ENCODE results near the gene SLC12A2. TPM values are rescaled to one million over a fixed set of nuclear protein-coding genes. Genes with fewer than 3 reads are reported as not detected.
A peak's percentile ranks its signal among the peaks of the same experiment; 100 is the strongest.

SLC12A2 gene
- total and polyA plus RNA-seq, 2 donors (not counting 1 experiment from before 2014, with no cell fraction given): 13.7 to 18.6 TPM

DNA sequence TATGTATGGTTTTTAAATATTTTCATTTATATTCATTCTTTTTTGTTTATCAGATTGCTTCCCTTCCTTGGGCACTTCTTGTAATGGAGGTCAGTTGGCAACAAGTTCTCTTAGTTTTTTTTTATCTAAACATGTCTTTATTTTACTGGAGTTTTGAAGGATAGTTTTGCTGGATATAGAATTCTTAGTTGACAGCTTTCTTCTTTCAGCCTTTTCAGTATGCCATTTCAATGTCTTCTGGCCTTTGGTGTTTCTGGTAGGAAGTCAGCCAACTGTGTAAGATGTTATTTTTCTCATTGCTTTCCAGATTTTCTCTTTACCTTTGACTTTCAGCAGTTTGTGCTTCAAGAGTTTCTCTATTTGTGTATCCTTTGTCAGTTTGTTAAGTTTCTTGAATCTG lies 14.2 kb downstream of the SLC12A2 start:
- Histone ChIP-seq H4K20me1 (ENCODE audit: control insufficient read depth, extremely low read depth, insufficient read depth, low read length) (no peaks in the 10 kb centered on the region), H3K4me3 (replicated peaks in 1 of 4; ENCODE audit: control extremely low read depth in 1 of 4, insufficient read depth in 1 of 4, low read depth in 3 of 4, low read length in 4 of 4) (no peak overlapping the region), H3K9me3 (ENCODE audit: control insufficient read depth, insufficient read depth, low read depth, low read length) (no peaks in the 10 kb centered on the region), H3K9ac (ENCODE audit: insufficient read depth, low read length) (no peak overlapping the region), H3K27me3 (ENCODE audit: control insufficient read depth, insufficient read depth, low read length) (no peaks in the 10 kb centered on the region), H3K4me1 (ENCODE audit: control insufficient read depth, extremely low read depth, insufficient read depth, low read length) (no peaks in the 10 kb centered on the region), H3K27ac (ENCODE audit: insufficient read depth, low read length) (no peak overlapping the region), H3K36me3 (ENCODE audit: control insufficient read depth, insufficient read depth, low read length) (no peaks in the 10 kb centered on the region), H3K4me2 (ENCODE audit: extremely low read depth, insufficient read depth, low read length) (no peak overlapping the region), H2AFZ (ENCODE audit: low read length) (no peak overlapping the region), H3K79me2 (ENCODE audit: control insufficient read depth, insufficient read depth, low read length) (no peaks in the 10 kb centered on the region)
- TF ChIP-seq, protein P1, sequence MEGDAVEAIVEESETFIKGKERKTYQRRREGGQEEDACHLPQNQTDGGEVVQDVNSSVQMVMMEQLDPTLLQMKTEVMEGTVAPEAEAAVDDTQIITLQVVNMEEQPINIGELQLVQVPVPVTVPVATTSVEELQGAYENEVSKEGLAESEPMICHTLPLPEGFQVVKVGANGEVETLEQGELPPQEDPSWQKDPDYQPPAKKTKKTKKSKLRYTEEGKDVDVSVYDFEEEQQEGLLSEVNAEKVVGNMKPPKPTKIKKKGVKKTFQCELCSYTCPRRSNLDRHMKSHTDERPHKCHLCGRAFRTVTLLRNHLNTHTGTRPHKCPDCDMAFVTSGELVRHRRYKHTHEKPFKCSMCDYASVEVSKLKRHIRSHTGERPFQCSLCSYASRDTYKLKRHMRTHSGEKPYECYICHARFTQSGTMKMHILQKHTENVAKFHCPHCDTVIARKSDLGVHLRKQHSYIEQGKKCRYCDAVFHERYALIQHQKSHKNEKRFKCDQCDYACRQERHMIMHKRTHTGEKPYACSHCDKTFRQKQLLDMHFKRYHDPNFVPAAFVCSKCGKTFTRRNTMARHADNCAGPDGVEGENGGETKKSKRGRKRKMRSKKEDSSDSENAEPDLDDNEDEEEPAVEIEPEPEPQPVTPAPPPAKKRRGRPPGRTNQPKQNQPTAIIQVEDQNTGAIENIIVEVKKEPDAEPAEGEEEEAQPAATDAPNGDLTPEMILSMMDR (conservative IDR thresholded peaks at IDR 0.05 in 1 of 2, IDR thresholded peaks at IDR 0.05 in 1 of 2; ENCODE audit: low read depth in 1 of 2, low read length in 2 of 2): no peak
- no peak for TF ChIP-seq EZH2 (IDR thresholded peaks at IDR 0.05; ENCODE audit: low read length, missing control alignments)
- no peak for DNase-seq (ENCODE audit: low read depth in 2 of 2)

DNA sequence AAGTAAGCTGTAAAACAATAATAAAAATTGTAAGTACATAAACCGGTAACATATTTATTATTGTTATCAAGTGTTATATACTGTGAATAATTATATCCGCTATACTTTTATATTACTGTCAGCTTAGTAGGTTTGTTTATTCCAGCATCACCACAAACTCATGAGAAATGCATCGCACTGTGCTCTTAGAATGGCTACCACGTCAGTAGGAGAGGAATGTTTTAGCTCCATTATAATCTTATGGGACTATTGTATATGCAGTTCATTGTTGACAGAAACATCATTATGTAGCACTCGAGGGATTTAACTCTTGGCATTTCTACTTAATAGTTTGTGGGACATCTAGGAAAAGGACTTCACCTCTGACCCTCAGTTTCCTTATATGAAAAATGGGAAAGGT lies 16.4 kb downstream of the SLC12A2 start:
- Histone ChIP-seq H3K4me3 (replicated peaks in 1 of 4; ENCODE audit: control extremely low read depth in 1 of 4, insufficient read depth in 1 of 4, low read depth in 3 of 4, low read length in 4 of 4) (no peak overlapping the region), H2AFZ (ENCODE audit: low read length) (no peak overlapping the region), H3K36me3 (ENCODE audit: control insufficient read depth, insufficient read depth, low read length) (no peaks in the 10 kb centered on the region), H4K20me1 (ENCODE audit: control insufficient read depth, extremely low read depth, insufficient read depth, low read length) (no peaks in the 10 kb centered on the region), H3K27me3 (ENCODE audit: control insufficient read depth, insufficient read depth, low read length) (no peaks in the 10 kb centered on the region), H3K9ac (ENCODE audit: insufficient read depth, low read length) (no peak overlapping the region), H3K9me3 (ENCODE audit: control insufficient read depth, insufficient read depth, low read depth, low read length) (no peaks in the 10 kb centered on the region), H3K4me2 (ENCODE audit: extremely low read depth, insufficient read depth, low read length) (no peak overlapping the region), H3K27ac (ENCODE audit: insufficient read depth, low read length) (no peak overlapping the region), H3K4me1 (ENCODE audit: control insufficient read depth, extremely low read depth, insufficient read depth, low read length) (no peaks in the 10 kb centered on the region), H3K79me2 (ENCODE audit: control insufficient read depth, insufficient read depth, low read length) (no peaks in the 10 kb centered on the region)
- peak in 1 of 2 donors; percentile 48 for DNase-seq (ENCODE audit: low read depth in 2 of 2)
- no peak for TF ChIP-seq EZH2 (IDR thresholded peaks at IDR 0.05; ENCODE audit: low read length, missing control alignments)
- TF ChIP-seq, protein P1 (conservative IDR thresholded peaks at IDR 0.05 in 1 of 2, IDR thresholded peaks at IDR 0.05 in 1 of 2; ENCODE audit: low read depth in 1 of 2, low read length in 2 of 2): no peak

DNA sequence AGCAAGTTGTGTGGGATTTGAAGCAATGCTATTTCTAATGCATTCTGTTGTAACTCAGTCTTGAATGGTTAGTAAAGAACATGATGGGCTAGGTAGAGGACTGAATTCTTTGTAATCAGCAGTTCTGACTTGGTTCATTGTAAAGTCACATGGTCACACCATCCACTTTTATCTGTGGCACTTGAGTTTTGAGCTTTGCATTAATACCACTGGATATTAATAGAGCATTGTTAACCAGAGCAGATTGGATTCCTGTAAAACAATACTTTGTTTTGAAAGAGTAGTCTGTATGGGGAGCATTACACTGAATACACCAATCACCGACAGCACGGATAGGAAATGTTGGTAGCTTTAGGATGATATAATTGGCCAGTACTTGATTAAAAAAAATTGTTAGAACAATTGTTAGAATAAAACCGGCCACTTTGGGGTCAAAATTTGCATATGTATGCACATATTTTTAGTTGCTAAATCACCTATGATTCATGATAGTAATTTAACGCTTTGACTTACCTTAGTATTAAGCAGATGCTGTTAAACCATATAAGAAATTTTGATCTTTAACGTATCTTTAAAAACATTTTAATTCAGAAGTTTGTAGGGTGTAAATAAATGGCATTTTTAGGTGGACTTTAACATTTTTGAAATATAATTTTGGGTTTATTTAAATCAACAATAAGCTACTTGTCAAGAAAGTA lies 17.4 kb downstream of the SLC12A2 start:
- no peaks in the 10 kb centered on the region for H3K9me3 ChIP-seq (ENCODE audit: control insufficient read depth, insufficient read depth, low read depth, low read length)
- H3K36me3 ChIP-seq (ENCODE audit: control insufficient read depth, insufficient read depth, low read length): no peaks in the 10 kb centered on the region
- H2AFZ ChIP-seq (ENCODE audit: low read length): no peak overlapping the region
- DNase-seq (ENCODE audit: low read depth in 2 of 2): no peak
- H3K4me1 ChIP-seq (ENCODE audit: control insufficient read depth, extremely low read depth, insufficient read depth, low read length): no peaks in the 10 kb centered on the region
- H3K9ac ChIP-seq (ENCODE audit: insufficient read depth, low read length): no peak overlapping the region
- H3K4me3 ChIP-seq (replicated peaks in 1 of 4; ENCODE audit: control extremely low read depth in 1 of 4, insufficient read depth in 1 of 4, low read depth in 3 of 4, low read length in 4 of 4): no peak overlapping the region
- no peaks in the 10 kb centered on the region for H4K20me1 ChIP-seq (ENCODE audit: control insufficient read depth, extremely low read depth, insufficient read depth, low read length)
- no peak overlapping the region for H3K4me2 ChIP-seq (ENCODE audit: extremely low read depth, insufficient read depth, low read length)
- no peak overlapping the region for H3K27ac ChIP-seq (ENCODE audit: insufficient read depth, low read length)
- TF ChIP-seq EZH2 (IDR thresholded peaks at IDR 0.05; ENCODE audit: low read length, missing control alignments): no peak
- TF ChIP-seq, protein P1 (conservative IDR thresholded peaks at IDR 0.05 in 1 of 2, IDR thresholded peaks at IDR 0.05 in 1 of 2; ENCODE audit: low read depth in 1 of 2, low read length in 2 of 2): no peak
- H3K79me2 ChIP-seq (ENCODE audit: control insufficient read depth, insufficient read depth, low read length): no peaks in the 10 kb centered on the region
- no peaks in the 10 kb centered on the region for H3K27me3 ChIP-seq (ENCODE audit: control insufficient read depth, insufficient read depth, low read length)
